Measurements from ENCODE around the gene NEUROG1.

Gene NEUROG1

GRCh38 chr5:135539430-135540005, 3.8 kb upstream of the NEUROG1 start:
- TF ChIP-seq, protein P1, sequence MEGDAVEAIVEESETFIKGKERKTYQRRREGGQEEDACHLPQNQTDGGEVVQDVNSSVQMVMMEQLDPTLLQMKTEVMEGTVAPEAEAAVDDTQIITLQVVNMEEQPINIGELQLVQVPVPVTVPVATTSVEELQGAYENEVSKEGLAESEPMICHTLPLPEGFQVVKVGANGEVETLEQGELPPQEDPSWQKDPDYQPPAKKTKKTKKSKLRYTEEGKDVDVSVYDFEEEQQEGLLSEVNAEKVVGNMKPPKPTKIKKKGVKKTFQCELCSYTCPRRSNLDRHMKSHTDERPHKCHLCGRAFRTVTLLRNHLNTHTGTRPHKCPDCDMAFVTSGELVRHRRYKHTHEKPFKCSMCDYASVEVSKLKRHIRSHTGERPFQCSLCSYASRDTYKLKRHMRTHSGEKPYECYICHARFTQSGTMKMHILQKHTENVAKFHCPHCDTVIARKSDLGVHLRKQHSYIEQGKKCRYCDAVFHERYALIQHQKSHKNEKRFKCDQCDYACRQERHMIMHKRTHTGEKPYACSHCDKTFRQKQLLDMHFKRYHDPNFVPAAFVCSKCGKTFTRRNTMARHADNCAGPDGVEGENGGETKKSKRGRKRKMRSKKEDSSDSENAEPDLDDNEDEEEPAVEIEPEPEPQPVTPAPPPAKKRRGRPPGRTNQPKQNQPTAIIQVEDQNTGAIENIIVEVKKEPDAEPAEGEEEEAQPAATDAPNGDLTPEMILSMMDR (IDR thresholded peaks at IDR 0.05; ENCODE audit: low read length): no peak
- TF ChIP-seq EZH2 (optimal IDR thresholded peaks at IDR 0.05; ENCODE audit: low read depth, low read length): no peak
- no peak for TF ChIP-seq EZH2phosphoT487 (IDR thresholded peaks at IDR 0.05; ENCODE audit: low read length)
- Histone ChIP-seq H3K4me3 (ENCODE audit: low read length) (no peak overlapping the region), H3K79me2 (ENCODE audit: low read length) (no peaks in the 10 kb centered on the region), H3K9me3 (replicated peaks; ENCODE audit: insufficient read depth, low read length) (no peaks in the 10 kb centered on the region), H3K27ac (ENCODE audit: low read length) (no peak overlapping the region), H3K4me1 (ENCODE audit: low read length) (peaks cover 6% of the 10 kb centered on the region), H3K27me3 (replicated peaks; ENCODE audit: insufficient read depth, low read length) (peaks cover 2% of the 10 kb centered on the region; the same call in 1 of the 2 replicates), H3K36me3 (replicated peaks; ENCODE audit: insufficient read depth, low read length) (no peaks in the 10 kb centered on the region), H2AFZ (ENCODE audit: low read length) (no peak overlapping the region), H4K20me1 (ENCODE audit: insufficient read depth, low read length) (no peaks in the 10 kb centered on the region), H3F3A (ENCODE audit: insufficient read depth, low read length) (peaks cover 8% of the 10 kb centered on the region), H3K9ac (ENCODE audit: low read length) (no peak overlapping the region), H3K9me2 (replicated peaks; ENCODE audit: insufficient read depth, low read length) (no peaks in the 10 kb centered on the region), H3K4me2 (ENCODE audit: low read depth, low read length) (no peak overlapping the region)
- DNase-seq: no peak

DNA sequence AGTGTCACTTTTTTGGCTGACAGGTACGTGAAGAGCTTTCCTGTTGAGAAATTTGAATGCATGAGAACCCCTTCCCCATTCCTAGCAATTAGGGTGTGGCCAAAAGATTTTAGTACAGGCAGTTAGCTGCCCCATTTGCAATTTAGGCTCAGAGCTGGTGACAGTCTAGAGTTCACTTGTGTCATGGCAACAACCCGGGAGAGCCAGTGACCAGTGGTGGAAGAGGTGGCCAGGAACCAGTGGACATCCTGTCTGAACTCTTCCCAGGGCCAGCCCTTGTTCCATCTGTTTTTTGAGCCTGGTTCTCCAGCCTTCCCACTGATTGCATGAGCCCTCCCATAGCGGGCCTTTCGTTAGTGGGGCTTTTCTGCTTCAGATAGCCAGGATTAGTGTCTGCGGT, 2.5 kb upstream of the NEUROG1 start:
- H3K27ac ChIP-seq (ENCODE audit: low read length): no peak overlapping the region
- peaks cover 4% of the 10 kb centered on the region; the same call in 1 of the 2 replicates for H3K27me3 ChIP-seq (replicated peaks; ENCODE audit: insufficient read depth, low read length)
- H3K9me3 ChIP-seq (replicated peaks; ENCODE audit: insufficient read depth, low read length): no peaks in the 10 kb centered on the region
- H2AFZ ChIP-seq (ENCODE audit: low read length): no peak overlapping the region
- TF ChIP-seq, protein P1 (IDR thresholded peaks at IDR 0.05; ENCODE audit: low read length): no peak
- H4K20me1 ChIP-seq (ENCODE audit: insufficient read depth, low read length): no peaks in the 10 kb centered on the region
- no peaks in the 10 kb centered on the region for H3K9me2 ChIP-seq (replicated peaks; ENCODE audit: insufficient read depth, low read length)
- H3F3A ChIP-seq (ENCODE audit: insufficient read depth, low read length): peaks cover 6% of the 10 kb centered on the region
- H3K9ac ChIP-seq (ENCODE audit: low read length): no peak overlapping the region
- no peak overlapping the region for H3K4me2 ChIP-seq (ENCODE audit: low read depth, low read length)
- H3K4me1 ChIP-seq (ENCODE audit: low read length): peaks cover 6% of the 10 kb centered on the region
- no peaks in the 10 kb centered on the region for H3K36me3 ChIP-seq (replicated peaks; ENCODE audit: insufficient read depth, low read length)
- no peak for DNase-seq
- no peak overlapping the region for H3K4me3 ChIP-seq (ENCODE audit: low read length)
- no peaks in the 10 kb centered on the region for H3K79me2 ChIP-seq (ENCODE audit: low read length)

DNA sequence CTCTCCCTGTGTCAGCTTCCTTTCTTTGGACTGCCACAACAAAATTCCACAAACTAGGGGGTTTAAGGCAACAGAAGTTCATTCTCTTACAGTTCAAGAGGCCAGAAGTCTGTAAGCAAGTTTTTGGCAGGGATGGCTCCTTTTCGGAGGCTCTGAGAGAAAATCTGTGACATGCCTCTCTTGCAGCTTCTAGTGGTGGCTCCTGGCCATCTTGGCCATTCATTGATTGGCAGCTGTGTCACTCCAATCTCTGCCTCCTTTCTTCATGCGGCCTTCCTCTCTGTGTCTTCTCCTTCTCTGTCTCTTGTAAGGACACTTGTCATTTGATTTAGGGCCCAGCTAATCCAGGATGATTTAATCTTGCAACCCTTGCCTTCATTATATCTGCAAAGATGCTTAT, 2.0 kb upstream of the NEUROG1 start:
- no peak overlapping the region for H3K27ac ChIP-seq (ENCODE audit: low read length)
- no peaks in the 10 kb centered on the region for H3K9me3 ChIP-seq (replicated peaks; ENCODE audit: insufficient read depth, low read length)
- 0 out of 2 replicates have a peak, but pooled peaks cover 2% of the 10 kb centered on the region for H3F3A ChIP-seq (ENCODE audit: insufficient read depth, low read length)
- no peaks in the 10 kb centered on the region for H3K9me2 ChIP-seq (replicated peaks; ENCODE audit: insufficient read depth, low read length)
- no peak overlapping the region for H2AFZ ChIP-seq (ENCODE audit: low read length)
- H3K9ac ChIP-seq (ENCODE audit: low read length): no peak overlapping the region
- no peaks in the 10 kb centered on the region for H4K20me1 ChIP-seq (ENCODE audit: insufficient read depth, low read length)
- H3K4me1 ChIP-seq (ENCODE audit: low read length): peaks cover 6% of the 10 kb centered on the region
- peaks cover 4% of the 10 kb centered on the region; the same call in 1 of the 2 replicates for H3K27me3 ChIP-seq (replicated peaks; ENCODE audit: insufficient read depth, low read length)
- no peak for DNase-seq
- TF ChIP-seq EZH2phosphoT487 (IDR thresholded peaks at IDR 0.05; ENCODE audit: low read length): no peak
- TF ChIP-seq, protein P1 (IDR thresholded peaks at IDR 0.05; ENCODE audit: low read length): no peak
- no peak for TF ChIP-seq EZH2 (optimal IDR thresholded peaks at IDR 0.05; ENCODE audit: low read depth, low read length)
- no peaks in the 10 kb centered on the region for H3K79me2 ChIP-seq (ENCODE audit: low read length)
- no peak overlapping the region for H3K4me2 ChIP-seq (ENCODE audit: low read depth, low read length)
- H3K4me3 ChIP-seq (ENCODE audit: low read length): no peak overlapping the region
- H3K36me3 ChIP-seq (replicated peaks; ENCODE audit: insufficient read depth, low read length): no peaks in the 10 kb centered on the region

Data from MM.1S (cell line).